ENCODE data around the gene FUCA2. TPM values are rescaled to one million over a fixed set of nuclear protein-coding genes. Genes with fewer than 3 reads are reported as not detected.

The FUCA2 gene
- total RNA-seq, 1 experiment from 2014 or later: 72.1 TPM

- Histone ChIP-seq H4K91ac (ENCODE audit: insufficient read length, low read depth, low read length) (no peak overlapping the region), H2BK12ac (ENCODE audit: insufficient read length, low read depth, low read length) (no peak overlapping the region), H2BK15ac (ENCODE audit: low read depth, low read length) (no peak overlapping the region), H3K27me3 (ENCODE audit: insufficient read depth, low read length) (no peaks in the 10 kb centered on the region), H4K20me1 (ENCODE audit: control insufficient read depth, insufficient read depth, insufficient read length) (no peaks in the 10 kb centered on the region), H3K4me2 (ENCODE audit: insufficient read depth, insufficient read length, low read length) (no peak overlapping the region), H3T11ph (ENCODE audit: low read length) (no peak overlapping the region), H4K8ac (replicated peaks; ENCODE audit: insufficient read length, low read depth, low read length) (no peak overlapping the region), H3K4me1 (ENCODE audit: insufficient read depth, low read length) (no peaks in the 10 kb centered on the region), H3K14ac (ENCODE audit: insufficient read depth, low read length) (no peak overlapping the region), H2AFZ (ENCODE audit: low read length) (no peak overlapping the region), H2BK5ac (ENCODE audit: insufficient read length, low read length) (no peak overlapping the region), H3K9me3 (ENCODE audit: control insufficient read depth, low read depth, low read length) (no peaks in the 10 kb centered on the region), H2BK20ac (ENCODE audit: low read depth, low read length, poor library complexity, severe bottlenecking) (no peak overlapping the region), H4K5ac (ENCODE audit: insufficient read length, low read depth, low read length) (no peak overlapping the region), H3K56ac (ENCODE audit: insufficient read length, low read depth, low read length) (no peak overlapping the region), H2AK5ac (ENCODE audit: insufficient read length, low read length) (no peak overlapping the region), H3K79me2 (ENCODE audit: insufficient read depth, low read length) (no peaks in the 10 kb centered on the region), H3K27ac (ENCODE audit: insufficient read length, low read depth, low read length) (no peak overlapping the region), H3K79me1 (ENCODE audit: insufficient read depth, low read depth, low read length, poor library complexity, severe bottlenecking) (no peaks in the 10 kb centered on the region), H3K18ac (ENCODE audit: insufficient read length, low read depth, low read length) (no peak overlapping the region), H3K9ac (ENCODE audit: extremely low read depth, insufficient read length, low read length) (no peak overlapping the region), H3K23me2 (ENCODE audit: insufficient read length, low read depth, low read length, poor library complexity, severe bottlenecking) (no peaks in the 10 kb centered on the region), H2BK120ac (ENCODE audit: low read depth, low read length, poor library complexity, severe bottlenecking) (no peak overlapping the region), H3K23ac (ENCODE audit: insufficient read length, low read depth, low read length) (no peak overlapping the region), H3K4ac (ENCODE audit: low read depth, low read length) (no peak overlapping the region)
- Mint-ChIP-seq H3K36me3 (ENCODE audit: insufficient read depth in 1 of 3, low read depth in 3 of 3) (no peaks in the 10 kb centered on the region), H3K4me1 (no peaks in the 10 kb centered on the region), H3K27me3 (ENCODE audit: low read depth) (no peaks in the 10 kb centered on the region), H3K4me3 (no peak overlapping the region), H3K27ac (no peak overlapping the region), H3K9me3 (no peaks in the 10 kb centered on the region)
- no peak for TF ChIP-seq CTCF (conservative IDR thresholded peaks at IDR 0.05)
- WGBS (ENCODE audit: extremely low coverage, insufficient read length, low lambda C conversion rate): no CpG with 5 or more reads among the region's 3 CpGs
- DNase-seq: no peak
Observed at GRCh38 chr6:143486752-143487151, 24.8 kb downstream of the FUCA2 start.
